ENCODE data around the gene DCAF12. TPM values are rescaled to one million over a fixed set of nuclear protein-coding genes. Genes with fewer than 3 reads are reported as not detected.

DCAF12 gene
- total and polyA plus RNA-seq, 7 experiments from 2014 or later: 10.8 to 40.4 (median 22.2) TPM

DNA sequence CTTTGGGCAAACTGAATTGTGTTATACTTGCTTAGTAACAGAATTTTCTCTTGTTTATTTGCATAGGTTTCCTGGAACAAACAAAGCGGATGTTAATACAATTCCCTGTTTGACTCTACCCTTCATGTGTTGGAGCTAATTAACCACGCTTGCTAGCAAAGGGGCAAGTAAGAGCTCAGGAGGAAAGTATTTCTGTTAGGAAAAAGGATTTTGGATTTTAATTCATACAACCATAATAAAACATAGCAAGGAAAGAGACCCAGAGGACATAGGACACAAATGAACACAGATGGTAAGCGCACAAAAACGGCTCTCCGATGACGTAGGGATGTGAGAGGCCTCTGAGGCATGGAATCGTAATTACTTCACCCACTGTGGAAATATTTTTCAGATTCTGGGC is 5.1 kb upstream of the DCAF12 start:
- ChIA-PET CTCF (no interaction called here), POLR2A (no interaction called here)
- Histone ChIP-seq H3K36me3 (ENCODE audit: control insufficient read depth in 2 of 3, insufficient read depth in 3 of 3, low read length in 3 of 3) (no peaks in the 10 kb centered on the region), H3K27ac (ENCODE audit: low read depth, low read length) (no peak overlapping the region), H3K9me3 (ENCODE audit: control insufficient read depth in 2 of 3, low read length in 3 of 3) (no peaks in the 10 kb centered on the region), H3K4me1 (ENCODE audit: control insufficient read depth in 2 of 2, insufficient read depth in 2 of 2, low read length in 2 of 2) (peaks cover 0 to 4% of the 10 kb centered on the region in 2 donors), H3K27me3 (ENCODE audit: control insufficient read depth in 2 of 2, insufficient read depth in 2 of 2, low read length in 2 of 2) (no peaks in the 10 kb centered on the region), H3K4me3 (ENCODE audit: low read length) (no peak overlapping the region)
- intact Hi-C loops (cut with micrococcal nuclease): no loop called here
- no peak overlapping the region for H3K27ac Mint-ChIP-seq
- H3K27me3 Mint-ChIP-seq: peaks cover 0 to under 1% (median 0%) of the 10 kb centered on the region in 5 donors
- H3K4me3 Mint-ChIP-seq: no peak overlapping the region
- peaks cover 4 to 6% (median 5%) of the 10 kb centered on the region in 7 donors for H3K4me1 Mint-ChIP-seq
- DNase-seq (no peak), ATAC-seq (no peak)
- H3K9me3 Mint-ChIP-seq: peaks cover 0 to under 1% (median 0%) of the 10 kb centered on the region in 11 donors
- H3K36me3 Mint-ChIP-seq: no peaks in the 10 kb centered on the region

DNA sequence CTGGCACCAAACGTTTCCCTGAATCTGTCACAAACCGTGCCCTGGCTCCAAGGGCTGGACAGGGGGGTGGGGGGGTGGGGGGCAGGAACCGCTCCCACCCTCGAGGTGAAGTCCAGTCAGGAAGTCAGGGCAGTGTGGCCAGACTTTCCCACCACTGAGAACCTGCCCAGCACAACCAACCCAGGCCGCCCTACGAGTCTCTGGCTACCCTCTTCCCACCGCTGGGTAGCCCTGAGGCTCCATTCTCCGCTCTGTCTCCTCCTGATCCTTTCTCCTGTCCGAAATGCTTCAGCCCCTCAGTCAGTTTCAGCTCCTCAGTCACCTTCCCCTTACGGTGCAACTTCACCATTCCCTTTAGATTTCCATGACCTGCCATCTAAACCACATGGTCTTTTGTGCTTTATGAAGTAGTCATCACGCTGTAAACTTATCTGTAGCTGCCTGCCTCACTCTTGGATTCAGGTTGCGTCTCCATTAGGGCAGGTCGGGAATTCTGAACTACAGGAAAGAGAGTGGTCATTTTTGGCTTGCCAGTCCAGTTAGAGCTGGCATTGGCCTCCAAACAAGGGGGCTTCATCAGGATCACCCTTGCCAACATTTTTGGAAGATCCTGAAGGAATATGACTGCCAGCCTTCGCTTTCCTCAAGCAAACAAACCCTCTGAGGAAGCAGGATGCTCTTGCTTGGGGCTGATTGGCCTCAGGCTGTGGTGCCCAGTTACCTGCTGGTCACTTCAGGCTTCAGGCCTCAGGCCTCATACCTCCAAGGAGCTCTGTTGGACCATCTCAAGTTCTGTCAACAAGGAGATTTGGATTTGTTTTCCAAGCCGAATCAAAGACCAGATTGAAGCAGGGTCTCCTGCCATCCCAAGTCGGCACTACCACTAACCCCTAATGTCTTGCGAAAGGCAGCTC is 794 bp upstream of the DCAF12 start:
- H3K36me3 ChIP-seq (ENCODE audit: control insufficient read depth in 2 of 3, insufficient read depth in 3 of 3, low read length in 3 of 3): peaks cover 0 to 5% (median 0%) of the 10 kb centered on the region in 3 experiments
- Mint-ChIP-seq H3K36me3 (peaks cover 6 to 18% (median 17%) of the 10 kb centered on the region in 5 donors), H3K27ac (peak overlapping the region; percentile 94 to 99 (median 98)), H3K27me3 (peaks cover 0 to 2% (median 0%) of the 10 kb centered on the region in 5 donors), H3K4me3 (peak overlapping the region; percentile 92 to 99 (median 97)), H3K4me1 (peaks cover 34 to 47% (median 36%) of the 10 kb centered on the region in 7 donors), H3K9me3 (peaks cover 0 to 5% (median 0%) of the 10 kb centered on the region in 11 donors)
- no peak for ATAC-seq
- ChIA-PET POLR2A (interaction anchor here (1.0 to 1.4 kb wide), 2 partner anchors 50 to 52 kb away, joined by 3 read pairs; partner anchors contain the start of gene UBAP1), CTCF (interaction anchor here (0.7 kb wide), 1 partner anchor 156 kb away, joined by 3 read pairs; no protein-coding TSS in a partner anchor)
- H3K9me3 ChIP-seq (ENCODE audit: control insufficient read depth in 2 of 3, low read length in 3 of 3): no peaks in the 10 kb centered on the region
- no peaks in the 10 kb centered on the region for H3K27me3 ChIP-seq (ENCODE audit: control insufficient read depth in 2 of 2, insufficient read depth in 2 of 2, low read length in 2 of 2)
- no peak for DNase-seq
- peak overlapping the region; percentile 92 for H3K4me3 ChIP-seq (ENCODE audit: low read length)
- H3K4me1 ChIP-seq (ENCODE audit: control insufficient read depth in 2 of 2, insufficient read depth in 2 of 2, low read length in 2 of 2): peaks cover 24 to 34% of the 10 kb centered on the region in 2 donors
- intact Hi-C loops (cut with micrococcal nuclease): loop anchor here (2.0 kb wide), 3 partner anchors 44 to 332 kb away; partner anchors contain the start of genes DNAI1 (in 1 of the 2), FAM219A (in 1 of the 2), KIF24 (in 1 of the 2) and NUDT2 (in 1 of the 2)
- peak overlapping the region; percentile 93 for H3K27ac ChIP-seq (ENCODE audit: low read depth, low read length)

DNA sequence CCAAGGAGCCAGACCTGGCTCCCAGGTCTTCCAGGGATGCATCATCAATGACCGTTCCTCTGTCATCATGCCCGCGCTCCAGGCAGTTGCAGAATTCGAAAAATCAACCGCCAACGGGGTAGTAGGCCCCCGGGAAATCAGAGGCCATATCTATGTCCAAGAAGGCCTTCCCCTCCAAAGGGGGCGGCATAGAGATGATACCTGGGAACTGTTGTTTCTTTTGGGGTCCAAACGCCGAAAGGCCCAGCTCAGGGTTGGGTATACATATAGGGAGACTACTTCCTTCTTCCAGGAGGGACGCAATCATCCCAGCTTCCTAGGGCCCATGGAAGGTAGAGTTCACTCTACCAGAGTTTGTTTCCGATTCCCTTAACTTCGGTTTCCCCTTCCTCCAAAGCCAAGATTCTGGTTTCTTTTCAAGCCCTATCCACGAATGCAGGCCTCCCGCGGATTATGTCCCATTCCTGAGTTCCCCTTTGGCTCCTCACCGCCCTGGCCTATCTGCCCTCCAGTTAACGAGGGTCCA is 754 bp downstream of the DCAF12 start:
- peaks cover 0 to 10% (median 0%) of the 10 kb centered on the region in 3 experiments for H3K36me3 ChIP-seq (ENCODE audit: control insufficient read depth in 2 of 3, insufficient read depth in 3 of 3, low read length in 3 of 3)
- H3K9me3 Mint-ChIP-seq: peaks cover 0 to 5% (median 0%) of the 10 kb centered on the region in 11 donors
- H3K4me3 Mint-ChIP-seq: peak overlapping the region; percentile 91 to 99 (median 98)
- intact Hi-C loops (cut with micrococcal nuclease): loop anchor here (1.0 to 2.0 kb wide), 12 partner anchors 30 to 333 kb away; partner anchors contain the start of genes KIF24 (in 2 of the 2), NUDT2 (in 2 of the 2), DNAI1 (in 1 of the 2) and FAM219A (in 1 of the 2)
- no peak for ATAC-seq
- peak overlapping the region; percentile 93 for H3K27ac ChIP-seq (ENCODE audit: low read depth, low read length)
- H3K4me1 ChIP-seq (ENCODE audit: control insufficient read depth in 2 of 2, insufficient read depth in 2 of 2, low read length in 2 of 2): peaks cover 24 to 34% of the 10 kb centered on the region in 2 donors
- peak overlapping the region; percentile 94 to 99 (median 98) for H3K27ac Mint-ChIP-seq
- peak overlapping the region; percentile 92 for H3K4me3 ChIP-seq (ENCODE audit: low read length)
- DNase-seq: peak in 3 of 9 donors; percentile 15 to 24 (median 15)
- H3K36me3 Mint-ChIP-seq: peaks cover 6 to 28% (median 27%) of the 10 kb centered on the region in 5 donors
- H3K4me1 Mint-ChIP-seq: peaks cover 43 to 63% (median 51%) of the 10 kb centered on the region in 7 donors
- H3K27me3 Mint-ChIP-seq: peaks cover 0 to 2% (median 0%) of the 10 kb centered on the region in 5 donors
- no peaks in the 10 kb centered on the region for H3K27me3 ChIP-seq (ENCODE audit: control insufficient read depth in 2 of 2, insufficient read depth in 2 of 2, low read length in 2 of 2)
- H3K9me3 ChIP-seq (ENCODE audit: control insufficient read depth in 2 of 3, low read length in 3 of 3): no peaks in the 10 kb centered on the region
- CTCF ChIA-PET: interaction anchor here (0.7 to 1.0 kb wide), 2 partner anchors 8 to 24 kb away, joined by 3 to 4 read pairs; no protein-coding TSS in a partner anchor
- POLR2A ChIA-PET: interaction anchor here (0.7 to 1.4 kb wide), 2 partner anchors 52 to 333 kb away, joined by 3 to 4 read pairs; no protein-coding TSS in a partner anchor

DNA sequence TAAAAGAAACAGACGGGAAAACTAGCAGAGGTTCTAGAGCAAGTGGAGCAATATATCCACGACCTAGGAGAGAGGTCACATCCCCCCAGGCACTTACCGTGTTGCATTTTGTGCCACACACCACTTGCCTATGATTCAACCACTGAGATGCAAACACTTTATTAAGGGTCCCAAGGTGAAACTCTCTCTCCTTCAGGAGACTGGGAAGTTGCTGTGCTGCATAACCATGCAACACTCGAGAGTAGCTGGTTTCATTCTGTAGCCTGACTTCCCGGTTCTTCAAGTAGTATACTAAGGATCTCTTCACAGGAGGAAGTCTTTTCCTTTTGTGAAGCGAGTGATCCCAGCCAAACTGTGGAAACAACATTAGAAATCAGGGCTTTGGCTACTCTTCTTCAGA is 1.6 kb downstream of the DCAF12 start:
- Histone ChIP-seq H3K9me3 (ENCODE audit: control insufficient read depth in 2 of 3, low read length in 3 of 3) (no peaks in the 10 kb centered on the region), H3K4me1 (ENCODE audit: control insufficient read depth in 2 of 2, insufficient read depth in 2 of 2, low read length in 2 of 2) (peaks cover 24 to 34% of the 10 kb centered on the region in 2 donors), H3K4me3 (ENCODE audit: low read length) (peak overlapping the region; percentile 92), H3K27me3 (ENCODE audit: control insufficient read depth in 2 of 2, insufficient read depth in 2 of 2, low read length in 2 of 2) (no peaks in the 10 kb centered on the region), H3K27ac (ENCODE audit: low read depth, low read length) (peak overlapping the region; percentile 93), H3K36me3 (ENCODE audit: control insufficient read depth in 2 of 3, insufficient read depth in 3 of 3, low read length in 3 of 3) (peaks cover 0 to 14% (median 0%) of the 10 kb centered on the region in 3 experiments)
- intact Hi-C loops (cut with micrococcal nuclease): no loop called here
- peak overlapping the region; percentile 91 to 99 (median 98) for H3K4me3 Mint-ChIP-seq
- peak overlapping the region; percentile 94 to 99 (median 98) for H3K27ac Mint-ChIP-seq
- DNase-seq: no peak
- peaks cover 6 to 28% (median 27%) of the 10 kb centered on the region in 5 donors for H3K36me3 Mint-ChIP-seq
- peaks cover 0 to 5% (median 0%) of the 10 kb centered on the region in 11 donors for H3K9me3 Mint-ChIP-seq
- ChIA-PET POLR2A (no interaction called here), CTCF (interaction anchor here (1.2 kb wide), 1 partner anchor 129 kb away, joined by 3 read pairs; no protein-coding TSS in a partner anchor)
- no peak for ATAC-seq
- H3K27me3 Mint-ChIP-seq: peaks cover 0 to 2% (median 0%) of the 10 kb centered on the region in 5 donors
- H3K4me1 Mint-ChIP-seq: peaks cover 43 to 68% (median 54%) of the 10 kb centered on the region in 7 donors

DNA sequence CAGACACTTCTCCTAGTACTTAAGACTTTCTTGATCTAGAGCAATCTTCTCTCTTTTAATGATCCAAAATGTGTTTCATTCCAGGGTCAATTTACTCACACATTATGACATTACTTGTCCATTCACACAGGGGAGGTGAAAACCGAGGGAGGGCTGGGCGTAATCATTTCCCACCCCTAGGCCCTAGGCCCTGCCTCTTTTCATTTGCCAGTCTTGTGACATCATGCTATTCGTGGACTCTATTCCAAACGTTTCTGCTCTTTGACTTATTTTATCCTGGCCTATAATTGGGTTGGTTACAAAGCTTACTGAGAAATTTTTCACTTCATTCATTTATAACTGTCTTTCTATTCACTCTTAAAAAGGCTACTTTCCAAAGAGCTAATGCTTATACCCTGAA is 2.4 kb downstream of the DCAF12 start:
- ATAC-seq: no peak
- Histone ChIP-seq H3K4me3 (ENCODE audit: low read length) (no peak overlapping the region), H3K27me3 (ENCODE audit: control insufficient read depth in 2 of 2, insufficient read depth in 2 of 2, low read length in 2 of 2) (no peaks in the 10 kb centered on the region), H3K27ac (ENCODE audit: low read depth, low read length) (peak overlapping the region; percentile 93), H3K36me3 (ENCODE audit: control insufficient read depth in 2 of 3, insufficient read depth in 3 of 3, low read length in 3 of 3) (peaks cover 0 to 20% (median 0%) of the 10 kb centered on the region in 3 experiments), H3K4me1 (ENCODE audit: control insufficient read depth in 2 of 2, insufficient read depth in 2 of 2, low read length in 2 of 2) (peaks cover 24 to 34% of the 10 kb centered on the region in 2 donors), H3K9me3 (ENCODE audit: control insufficient read depth in 2 of 3, low read length in 3 of 3) (no peaks in the 10 kb centered on the region)
- H3K27me3 Mint-ChIP-seq: peaks cover 0 to 2% (median 0%) of the 10 kb centered on the region in 5 donors
- peak overlapping the region; percentile 73 to 99 (median 97) for H3K4me3 Mint-ChIP-seq
- H3K4me1 Mint-ChIP-seq: peaks cover 43 to 68% (median 54%) of the 10 kb centered on the region in 7 donors
- intact Hi-C loops (cut with micrococcal nuclease): no loop called here
- no peak for DNase-seq
- peak overlapping the region; percentile 53 to 98 (median 89) for H3K27ac Mint-ChIP-seq
- ChIA-PET POLR2A (interaction anchor here (0.6 to 1.9 kb wide), 2 partner anchors 55 to 400 kb away, joined by 3 to 4 read pairs; partner anchors contain the start of gene UBAP1), CTCF (interaction anchor here (1.2 kb wide), 1 partner anchor 130 kb away, joined by 3 read pairs; no protein-coding TSS in a partner anchor)
- peaks cover 6 to 28% (median 27%) of the 10 kb centered on the region in 5 donors for H3K36me3 Mint-ChIP-seq
- peaks cover 0 to 5% (median 0%) of the 10 kb centered on the region in 11 donors for H3K9me3 Mint-ChIP-seq

Measured in naive thymus-derived CD4-positive, alpha-beta T cell (primary cell).